Right lobe of liver (tissue), 6 donors: ENCODE results near the gene FNDC8. TPM values are rescaled to one million over a fixed set of nuclear protein-coding genes. Genes with fewer than 3 reads are reported as not detected.

Source experiments
- ATAC-seq, 4 donors: fragments of 200-7000 bp; cut with Tn5 transposase; one replicate each; pipeline ENCODE4 v1.9.1; 2020; ENCODE audit warnings: mild to moderate bottlenecking in 4 of 4, moderate library complexity in 4 of 4
- DNase-seq, 3 donors: peaks; one replicate each; pipeline ENCODE4 v3.0.0-alpha.2; 2020
- H3K27ac ChIP-seq, 3 donors: fragments of 200-600 bp; one replicate each; pipeline ENCODE4 v1.8.0; 2022
- H3K27me3 ChIP-seq, 2 donors: fragments of 200-600 bp; one replicate each; pipeline ENCODE4 v1.8.0; 2022
- H3K36me3 ChIP-seq, 4 donors: fragments of 200-600 bp; sonication (generic) in 1 of 4; one replicate each; pipeline versions ENCODE4 v1.5.1 to v1.8.0; 2017 to 2022; ENCODE audit warnings: control low read depth in 1 of 4
- H3K4me1 ChIP-seq, 4 donors: fragments of 200-600 bp; sonication (generic) in 1 of 4; one replicate each; pipeline versions ENCODE4 v1.5.1 to v1.8.0; 2017 to 2022; ENCODE audit warnings: control low read depth in 1 of 4
- H3K4me3 ChIP-seq, 3 donors: fragments of 200-600 bp; one replicate each; pipeline ENCODE4 v1.8.0; 2022
- H3K9me3 ChIP-seq, 4 donors: fragments of 200-600 bp; sonication (generic) in 1 of 4; one replicate each; pipeline versions ENCODE4 v1.5.1 to v1.8.0; 2017 to 2022; ENCODE audit warnings: control low read depth in 1 of 4
- CTCF ChIP-seq, 4 donors: fragments of 200-600 bp in 3 of 4; fragments of 450-650 bp in 1 of 4; IDR thresholded peaks; one replicate each; pipeline versions ENCODE4 v1.5.1 to v1.8.0; 2016 to 2022; ENCODE audit warnings: antibody characterized with exemption in 4 of 4, mild to moderate bottlenecking in 2 of 4
- POLR2A ChIP-seq: fragments of 450-650 bp; IDR thresholded peaks from one replicate; pipeline ENCODE4 v1.6.1; 2017; ENCODE audit warnings: antibody characterized with exemption, mild to moderate bottlenecking
- WGBS: methylation state at CpG from one replicate; pipeline ENCODE4 v1.1.6; 2018; ENCODE audit warnings: low coverage, low lambda C conversion rate; ENCODE audit not compliant: insufficient coverage; ENCODE audit errors: missing lambda C conversion rate; 5-methylcytosine and 5-hydroxymethylcytosine counted together
- intact Hi-C, 2 donors: fragments of 100-400 bp; cut with DNase I; formaldehyde crosslinking; loops; one replicate each; pipeline versions ENCODE4 v1.11.2 to v1.14.1; 2022
- total RNA-seq, 6 experiments: library from RNA; depleted of rRNA in 2 of 6; stranded (reverse); fragments of >200 nt in 2 of 6; fragmentation: NEBNext Ultra II Directional in 3 of 6; extraction: Animal tissue kit (Norgen Biotek cat#: 25700) in 3 of 6; gene quantifications; one replicate each; pipeline versions ENCODE4 v1.1.0 to v1.2.4, GENCODE V29; 2016 to 2023
- donor health status: DM: no; HTN: yes; CAD: no.
- donor health status: DM: no; HTN: no; CAD: no.
- donor health status: DM: no; HTN: no; CAD: no.
- donor health status: DM: no; HTN: yes; CAD: no.
- donor health status: DM: no; HTN: yes; CAD: no.

The FNDC8 gene
- total RNA-seq, 6 experiments from 2014 or later = not detected

- Histone ChIP-seq H3K27me3 (no peaks in the 10 kb centered on the region), H3K27ac (no peak overlapping the region), H3K4me1 (no peaks in the 10 kb centered on the region), H3K4me3 (no peak overlapping the region), H3K36me3 (no peaks in the 10 kb centered on the region), H3K9me3 (no peaks in the 10 kb centered on the region)
- intact Hi-C loops = no loop called here
- WGBS = 58% methylated on average over 3 of the region's 4 CpGs
- ATAC-seq (no peak), DNase-seq (no peak)
- TF ChIP-seq POLR2A (no peak), CTCF (IDR thresholded peaks at IDR 0.05) (no peak)
Measured at GRCh38 chr17:35162755-35163154, 41.3 kb downstream of the FNDC8 start.

DNA sequence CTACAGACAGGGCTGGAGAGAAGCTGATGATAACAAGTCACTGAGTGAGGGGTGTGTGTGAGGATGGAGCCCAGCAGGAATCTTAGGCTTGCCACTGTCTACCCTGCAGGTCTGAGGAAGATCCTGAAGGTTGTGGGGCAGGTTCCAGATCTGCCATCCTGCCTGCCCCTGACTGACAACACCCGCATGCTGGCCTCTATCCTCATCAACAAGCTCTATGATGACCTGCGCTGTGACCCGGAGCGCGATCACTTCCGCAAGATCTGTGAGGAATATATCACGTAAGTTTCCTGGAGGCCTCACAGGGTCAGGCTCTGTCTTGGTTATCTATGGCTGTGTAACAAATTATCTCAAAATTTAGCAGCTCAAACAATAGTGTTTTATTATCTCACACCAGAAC, 42.5 kb downstream of the FNDC8 start:
- H3K4me3 ChIP-seq = no peak overlapping the region
- intact Hi-C loops = no loop called here
- DNase-seq = no peak

DNA sequence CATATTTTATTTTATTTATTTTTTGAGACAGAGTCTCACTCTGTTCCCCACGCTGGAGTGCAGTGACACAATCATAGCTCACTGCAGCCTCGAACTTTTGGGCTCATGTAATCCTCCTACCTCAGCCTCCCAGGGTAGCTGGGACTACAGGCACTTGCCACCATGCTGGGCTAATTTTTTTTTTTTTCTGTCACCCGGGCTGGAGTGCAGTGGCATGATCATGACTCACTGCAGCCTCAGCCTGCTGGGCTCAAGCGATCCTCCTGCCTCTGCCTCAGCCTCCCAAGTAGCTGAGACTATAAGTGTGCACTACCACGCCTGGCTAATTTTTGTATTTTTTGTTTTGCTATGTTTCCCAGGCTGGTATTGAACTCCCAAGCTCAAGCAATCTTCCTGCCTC, 43.3 kb downstream of the FNDC8 start:
- no peak for ATAC-seq
- no peak for DNase-seq
- Histone ChIP-seq H3K36me3 (no peaks in the 10 kb centered on the region), H3K27ac (no peak overlapping the region), H3K27me3 (no peaks in the 10 kb centered on the region), H3K4me3 (no peak overlapping the region), H3K4me1 (no peaks in the 10 kb centered on the region), H3K9me3 (no peaks in the 10 kb centered on the region)
- 72% methylated on average over 5 of the region's 5 CpGs for WGBS
- TF ChIP-seq POLR2A (no peak), CTCF (IDR thresholded peaks at IDR 0.05) (no peak)
- intact Hi-C loops = no loop called here

More for the DNA sequence above, 42.5 kb downstream of the FNDC8 start:
- no peak overlapping the region for H3K27ac ChIP-seq
- no peak for ATAC-seq
- H3K27me3 ChIP-seq = no peaks in the 10 kb centered on the region
- no peaks in the 10 kb centered on the region for H3K36me3 ChIP-seq
- WGBS = 86% methylated on average over 7 of the region's 7 CpGs
- H3K9me3 ChIP-seq = no peaks in the 10 kb centered on the region
- TF ChIP-seq POLR2A (no peak), CTCF (IDR thresholded peaks at IDR 0.05) (no peak)
- no peaks in the 10 kb centered on the region for H3K4me1 ChIP-seq

GRCh38 chr17:35166526-35166925, 45.1 kb downstream of the FNDC8 start:
- Histone ChIP-seq H3K4me1 (no peaks in the 10 kb centered on the region), H3K27ac (no peak overlapping the region), H3K27me3 (no peaks in the 10 kb centered on the region), H3K9me3 (no peaks in the 10 kb centered on the region), H3K4me3 (no peak overlapping the region), H3K36me3 (no peaks in the 10 kb centered on the region)
- no peak for DNase-seq
- WGBS = 65% methylated on average over 3 of the region's 5 CpGs
- intact Hi-C loops = no loop called here
- TF ChIP-seq CTCF (IDR thresholded peaks at IDR 0.05) = no peak
- no peak for TF ChIP-seq POLR2A
- no peak for ATAC-seq

GRCh38 chr17:35167046-35167445, 45.6 kb downstream of the FNDC8 start:
- no peaks in the 10 kb centered on the region for H3K36me3 ChIP-seq
- no peaks in the 10 kb centered on the region for H3K9me3 ChIP-seq
- no peak overlapping the region for H3K27ac ChIP-seq
- intact Hi-C loops = no loop called here
- DNase-seq = no peak
- H3K27me3 ChIP-seq = no peaks in the 10 kb centered on the region
- no peak for ATAC-seq
- no peak for TF ChIP-seq POLR2A
- TF ChIP-seq CTCF (IDR thresholded peaks at IDR 0.05) = no peak
- H3K4me1 ChIP-seq = no peaks in the 10 kb centered on the region
- 43% methylated on average over 2 of the region's 3 CpGs for WGBS
- no peak overlapping the region for H3K4me3 ChIP-seq
